ENCODE data around the gene RNF152.

GRCh38 chr18:61921621-61922235, 28.9 kb upstream of the RNF152 start:
- TF ChIP-seq RARB (CRISPR knock-in tag; IDR thresholded peaks at IDR 0.05) (no peak), ZFP3 (CRISPR knock-in tag; IDR thresholded peaks at IDR 0.05) (no peak), POU6F1 (CRISPR knock-in tag; IDR thresholded peaks at IDR 0.05; ENCODE audit: borderline replicate concordance, low read depth) (no peak), ISL1 (CRISPR knock-in tag; IDR thresholded peaks at IDR 0.05) (no peak), ARNTL (CRISPR knock-in tag; IDR thresholded peaks at IDR 0.05; ENCODE audit: borderline replicate concordance, low read depth) (no peak)
